GM18907 (cell line): ENCODE data around the gene RASA1.
"Not testable (repeated sequence)": the region's sequence is repeated elsewhere in the genome, so short reads cannot be mapped to it uniquely, and the experiment has no call there.

ENCODE experiments used
- ATAC-seq: cut with Tn5 transposase; IDR thresholded peaks from one replicate; pipeline ENCODE4 v1.9.1; 2021; ENCODE audit warnings: mild to moderate bottlenecking, moderate library complexity; ENCODE audit not compliant: unreplicated experiment

RASA1 gene

DNA sequence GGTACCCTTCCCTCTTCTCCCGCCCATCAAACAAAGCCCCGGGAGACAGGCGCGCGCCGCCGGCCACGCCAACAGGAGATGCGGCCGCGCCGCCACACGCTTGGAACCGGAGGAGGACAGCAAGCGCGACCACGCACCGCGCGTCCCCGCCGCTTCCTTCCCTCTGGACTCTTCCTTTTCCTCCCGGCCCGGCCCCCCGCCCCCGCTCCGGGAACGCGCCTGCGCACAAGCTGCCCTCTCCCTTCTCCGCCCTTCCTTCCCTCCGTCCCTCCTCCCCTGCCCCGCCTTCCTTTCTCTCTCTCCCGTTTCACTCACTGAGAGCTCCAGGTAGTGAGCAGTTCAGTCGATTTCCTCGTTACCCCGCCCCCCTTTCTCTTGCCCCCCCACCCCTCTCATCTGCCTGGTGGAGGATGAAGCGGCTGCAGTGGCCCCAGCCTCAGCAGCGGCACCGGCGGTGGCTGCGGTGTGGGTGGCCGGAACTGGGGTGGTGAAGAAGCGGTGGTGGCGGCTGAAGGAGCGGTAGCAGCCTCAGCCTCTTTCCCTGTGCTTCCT, at the start of gene RASA1:
RASA1 (plus strand) TSS at position 310 of the 552 bp plus-strand sequence. CDS start 569 bp downstream, outside the sequence.
- ATAC-seq = peak; percentile 71

DNA sequence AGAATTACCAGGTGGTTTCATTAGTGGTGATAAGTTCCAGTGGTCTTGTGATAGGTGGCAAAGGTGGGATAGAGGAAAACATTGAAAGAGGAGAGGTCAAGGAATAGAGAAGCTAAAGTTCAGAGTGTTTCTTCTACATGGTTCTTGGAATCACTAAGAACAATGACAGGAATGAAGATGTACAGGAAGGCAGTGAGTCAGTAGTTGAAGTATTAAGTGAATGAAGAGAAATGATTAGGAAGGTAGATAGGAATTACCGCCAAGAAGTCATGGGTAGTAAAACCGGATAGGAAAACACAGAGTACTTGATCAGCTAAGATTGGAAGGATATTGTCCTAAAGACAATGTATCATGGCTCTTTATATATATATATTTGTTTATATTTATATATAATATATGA, 37.9 kb upstream of the RASA1 start:
- ATAC-seq = no peak

DNA sequence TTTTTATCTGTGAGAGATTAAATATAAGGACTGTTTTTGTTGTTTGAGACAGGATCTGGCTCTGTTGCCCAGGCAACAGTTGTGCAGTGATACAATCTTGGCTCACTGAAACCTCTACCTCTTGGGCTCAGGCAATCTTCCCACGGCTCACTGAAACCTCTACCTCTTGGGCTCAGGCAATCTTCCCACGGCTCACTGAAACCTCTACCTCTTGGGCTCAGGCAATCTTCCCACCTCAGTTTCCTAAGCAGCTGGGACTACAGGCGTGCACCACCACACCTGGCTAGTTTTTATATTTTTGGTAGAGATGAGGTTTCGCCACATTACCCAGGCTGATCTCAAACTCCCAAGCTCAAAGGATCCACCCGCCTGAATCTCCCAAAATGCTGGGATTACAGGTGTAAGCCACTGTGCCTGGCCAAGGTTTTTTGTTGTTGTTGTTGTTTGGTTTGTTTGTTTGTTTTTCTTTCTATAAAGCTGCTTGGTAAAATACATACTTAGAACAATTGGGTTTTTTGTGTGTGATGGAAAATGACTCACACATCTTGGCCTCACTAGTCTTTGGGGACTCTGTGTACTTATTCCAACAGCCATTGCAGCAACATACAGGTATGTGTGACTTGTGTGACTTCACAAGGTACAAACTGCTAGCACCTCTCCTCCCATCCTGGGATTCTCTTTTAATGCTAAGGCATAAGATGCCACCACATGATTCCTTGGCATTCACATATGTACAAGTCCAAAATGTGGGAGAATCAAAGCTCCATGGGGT, 36.5 kb upstream of the RASA1 start:
- peak; percentile 97 for ATAC-seq

DNA sequence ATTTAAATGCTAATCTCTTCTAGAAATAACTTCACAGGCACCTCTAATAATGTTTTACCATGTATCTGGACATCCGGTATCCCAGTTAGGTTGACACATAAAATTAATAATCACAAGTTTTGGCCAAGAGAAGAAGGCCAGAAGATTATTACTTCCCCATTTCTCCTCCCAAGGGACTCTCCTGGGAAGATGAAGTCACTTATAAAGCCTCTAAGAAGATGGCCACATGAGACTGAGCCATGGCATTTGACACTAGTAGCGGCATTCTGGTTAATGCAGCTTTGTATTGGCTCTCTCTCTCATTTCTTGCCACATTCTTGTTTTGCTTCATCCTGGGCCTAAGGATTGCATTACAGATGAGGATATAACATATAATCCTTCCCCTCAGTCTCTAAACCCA, 34.5 kb upstream of the RASA1 start:
- ATAC-seq = no peak

DNA sequence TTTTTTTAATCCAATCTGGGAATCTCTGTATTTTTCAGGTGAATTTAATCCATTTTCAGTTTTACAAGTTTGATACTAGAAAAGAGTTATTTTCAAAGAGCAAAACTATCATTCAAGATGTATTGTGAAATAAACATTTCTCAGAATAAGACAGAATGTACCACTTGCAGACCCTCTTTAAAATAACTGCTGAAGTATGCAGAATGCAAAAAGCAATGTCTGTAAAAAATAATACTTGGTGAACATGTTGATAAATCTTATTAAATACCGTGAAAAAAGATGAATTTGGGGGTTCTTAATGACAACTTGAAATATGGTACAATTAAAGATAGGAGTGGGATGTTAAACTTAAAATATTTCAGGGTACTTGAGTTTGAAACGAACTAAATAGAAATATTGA, 26.1 kb upstream of the RASA1 start:
- ATAC-seq = no peak

DNA sequence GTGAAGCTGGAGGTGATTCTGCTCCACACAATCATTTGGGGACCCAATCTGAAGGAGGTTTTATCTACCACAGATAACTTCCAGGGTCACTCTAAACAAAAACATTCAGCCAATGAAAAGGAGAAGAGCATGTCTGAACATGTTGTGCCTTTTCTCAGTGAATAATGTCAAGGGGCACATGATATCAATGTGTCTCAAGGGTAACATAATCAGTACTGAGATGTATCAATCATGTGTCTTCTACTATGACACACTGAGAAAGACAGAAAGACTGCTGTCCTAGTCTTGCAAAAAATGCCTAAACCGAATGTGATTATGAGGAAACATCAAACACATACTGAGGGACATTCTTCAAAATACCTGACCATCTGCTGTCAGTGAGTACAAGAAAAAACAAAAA, 25.4 kb upstream of the RASA1 start:
- ATAC-seq = no peak

DNA sequence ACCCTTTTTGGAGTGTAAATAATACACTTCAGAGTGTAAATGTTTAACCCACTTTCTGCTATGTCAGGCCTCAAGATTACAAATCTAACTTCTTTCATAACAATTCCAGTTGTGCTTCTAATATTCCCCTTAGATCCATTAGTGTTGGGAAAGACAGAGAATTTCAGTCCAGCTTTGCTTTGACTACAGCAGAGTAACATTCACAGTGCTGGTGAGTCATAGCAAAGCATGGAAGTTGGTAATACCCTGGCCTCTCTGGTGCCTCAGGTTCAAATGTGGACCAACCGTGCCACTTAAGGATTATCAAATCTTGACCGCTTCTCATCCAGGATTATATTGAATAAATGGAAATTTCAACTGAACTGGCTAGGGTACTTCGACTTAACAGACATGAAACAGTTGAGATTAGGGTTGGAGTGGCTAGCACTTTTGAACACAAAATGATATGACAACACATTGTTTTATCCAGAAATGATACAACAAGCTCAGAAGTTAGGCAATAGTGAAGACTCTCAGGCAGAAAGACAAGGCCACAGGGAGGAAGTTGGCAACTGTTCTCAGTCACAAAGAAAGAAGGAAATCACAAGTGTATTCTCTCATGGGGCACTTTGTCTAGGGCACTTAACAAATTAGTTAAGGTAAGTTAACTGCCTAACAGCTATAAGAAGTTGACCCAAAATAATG, 24.4 kb upstream of the RASA1 start:
- ATAC-seq = peak; percentile 53

DNA sequence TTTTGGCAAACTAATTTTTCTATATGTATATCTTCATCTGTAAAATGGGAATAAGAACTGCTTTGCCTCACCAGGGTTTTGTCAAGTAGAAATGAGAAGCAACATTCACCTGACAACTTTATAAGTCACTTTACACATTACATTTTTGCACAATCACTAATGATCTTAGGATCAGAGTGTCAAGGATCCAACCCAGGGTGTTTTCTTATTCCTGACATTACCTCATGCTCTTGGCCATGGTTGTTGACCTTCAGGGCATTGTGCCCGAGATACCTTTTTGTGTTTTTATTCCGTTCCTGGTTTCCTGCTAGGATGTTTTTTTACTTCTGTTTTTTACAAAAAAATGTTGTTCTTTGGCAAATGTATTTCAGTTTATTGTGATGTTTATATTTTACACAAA, 22.2 kb upstream of the RASA1 start:
- ATAC-seq = no peak

DNA sequence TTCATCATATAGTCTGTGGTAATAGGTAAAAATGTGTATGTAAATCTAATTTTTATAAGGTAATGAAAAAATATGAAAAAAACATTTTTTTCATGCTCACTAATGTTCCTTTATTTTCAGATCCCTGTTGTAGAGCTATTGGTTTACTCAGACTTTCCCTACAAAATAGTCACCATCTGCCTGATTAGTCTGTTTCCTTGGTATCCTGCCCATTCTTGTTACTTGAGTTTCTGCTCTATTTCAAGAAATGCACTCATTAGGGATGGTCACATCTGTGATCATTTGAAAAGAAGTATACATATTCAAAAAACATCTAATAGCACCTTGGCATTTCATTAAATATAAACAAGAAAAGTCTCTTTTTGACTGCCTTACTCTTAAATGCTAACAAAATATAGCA, 21.6 kb upstream of the RASA1 start:
- ATAC-seq = no peak

DNA sequence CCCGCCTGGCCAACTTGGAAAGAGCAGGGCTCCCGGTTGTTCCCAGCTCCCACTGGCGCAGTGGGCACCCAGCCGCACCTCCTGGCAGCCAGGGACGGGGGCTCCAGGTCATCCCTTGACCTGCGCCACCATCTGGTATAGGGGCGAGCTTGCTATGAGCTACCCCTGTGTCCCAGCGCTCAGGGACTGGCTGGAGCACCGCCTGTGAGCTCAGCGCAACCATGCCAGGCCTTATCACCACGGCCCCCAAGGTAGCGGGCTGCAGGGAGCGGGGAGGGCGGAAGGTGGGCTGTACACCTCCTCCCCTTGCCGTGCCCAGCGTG, 15.4 kb upstream of the RASA1 start:
- ATAC-seq = no peak

DNA sequence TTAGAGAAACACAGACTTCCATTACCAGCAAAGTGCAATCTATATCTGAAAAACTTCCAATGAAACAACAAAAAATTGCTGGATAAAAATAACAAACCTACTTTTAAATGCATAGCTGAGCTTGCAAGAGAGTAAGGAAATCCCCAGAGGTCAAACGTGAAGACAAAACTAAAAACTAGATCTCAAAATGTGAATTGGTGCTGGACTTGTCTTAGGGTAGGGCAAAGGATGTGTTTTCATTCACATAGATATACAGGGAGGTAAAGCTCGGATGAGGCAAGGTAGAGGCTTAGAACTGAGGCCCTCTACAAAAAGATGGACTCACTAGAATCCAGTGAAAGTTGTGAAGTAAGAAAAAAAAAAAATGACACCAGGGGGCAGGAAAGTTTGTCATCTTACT, 13.6 kb upstream of the RASA1 start:
- ATAC-seq = no peak

DNA sequence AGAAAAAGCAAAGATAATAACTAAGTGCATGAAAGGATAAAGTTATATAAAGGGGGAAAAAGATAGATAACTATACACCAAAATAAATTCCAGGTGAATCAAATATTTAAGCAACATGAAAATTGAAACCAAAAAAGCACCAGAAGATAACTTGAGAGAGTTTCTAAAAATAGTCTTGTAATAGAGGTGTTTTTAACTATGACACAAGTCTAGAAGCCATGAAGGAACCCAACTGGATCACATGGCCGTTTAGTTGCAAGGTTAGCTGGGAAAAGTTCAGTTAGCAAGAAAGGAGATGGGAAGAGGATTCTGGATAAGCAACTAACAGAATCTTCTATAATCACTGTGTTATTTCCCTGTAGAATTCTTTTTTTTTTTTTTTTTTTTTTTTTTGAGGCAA, 9.2 kb upstream of the RASA1 start:
- no peak for ATAC-seq

DNA sequence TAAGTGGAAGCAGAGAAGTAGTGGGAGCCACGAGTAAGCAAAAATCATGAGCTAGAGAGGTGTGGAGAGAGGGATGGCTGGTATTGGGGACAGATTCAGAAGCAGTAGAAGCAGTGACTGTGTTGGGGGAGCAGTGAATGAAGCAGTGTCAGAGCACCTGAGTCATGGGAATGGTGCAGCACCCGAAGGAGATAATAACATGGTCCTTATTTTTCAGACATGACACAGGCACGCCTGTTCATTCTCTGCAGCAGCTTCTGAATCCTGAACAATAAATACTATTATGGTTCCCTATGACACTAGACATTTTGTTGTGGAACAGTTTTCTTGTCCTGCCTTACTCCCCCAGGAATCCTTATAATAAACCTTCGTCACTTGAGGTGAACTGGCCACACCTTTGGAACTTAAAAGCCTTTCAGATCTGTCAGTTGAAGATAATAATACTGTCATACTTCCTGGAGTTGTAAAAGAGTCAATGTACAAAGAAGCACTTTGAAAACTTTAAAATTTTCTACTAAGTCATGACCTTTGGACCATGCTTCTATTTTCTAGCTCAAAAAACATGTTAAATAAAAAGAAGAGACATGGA, 7.0 kb upstream of the RASA1 start:
- no peak for ATAC-seq

DNA sequence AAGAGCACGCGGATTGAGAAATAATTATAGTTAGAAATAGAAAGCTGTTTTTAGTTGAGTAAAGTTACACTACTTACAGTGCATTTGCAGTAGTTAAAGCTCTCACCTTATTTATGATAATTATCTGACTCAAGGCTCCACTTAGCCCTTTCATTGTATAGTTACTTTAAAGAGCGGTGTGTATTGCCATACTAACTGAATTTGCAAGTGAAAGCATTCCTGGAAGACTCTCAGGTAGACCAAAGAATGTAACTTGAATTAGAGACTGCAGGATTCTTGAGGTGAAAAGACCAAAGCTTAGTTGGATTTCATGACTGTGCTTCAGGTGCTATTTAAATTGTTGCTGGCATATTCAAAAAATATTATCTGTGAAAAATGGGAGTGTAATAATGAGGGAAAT, 4.2 kb upstream of the RASA1 start:
- no peak for ATAC-seq

DNA sequence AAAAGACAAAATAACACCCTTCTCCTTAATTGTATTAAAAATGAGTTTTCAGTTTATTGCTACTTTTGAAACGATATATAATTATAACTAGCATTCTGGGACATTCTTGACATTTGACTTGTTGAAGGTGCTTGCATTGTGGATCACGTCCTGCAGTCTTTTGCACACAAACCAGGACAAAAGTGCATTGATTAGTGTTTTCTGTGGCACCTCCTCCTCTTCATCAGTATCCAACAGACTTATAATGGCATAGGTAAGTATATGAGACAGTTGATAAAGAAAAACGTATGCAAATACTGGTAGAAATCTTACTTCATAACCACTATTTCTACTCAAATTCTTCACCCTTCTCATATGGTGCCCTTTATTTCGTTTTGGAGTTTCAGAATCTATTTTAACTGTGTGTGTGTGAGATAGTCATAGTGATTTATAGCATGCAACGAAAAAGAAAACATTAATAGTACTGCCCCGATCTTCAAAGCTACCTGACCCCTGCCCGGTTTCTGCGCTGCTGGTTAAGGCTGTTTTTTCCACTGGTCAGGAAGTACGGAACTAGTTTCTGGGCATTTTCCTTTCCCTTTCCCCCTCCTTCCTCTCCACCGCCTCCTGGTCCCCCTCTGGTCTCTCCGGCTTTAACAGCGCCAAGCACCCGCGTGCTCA, 639 bp upstream of the RASA1 start:
- peak; percentile 24 for ATAC-seq

DNA sequence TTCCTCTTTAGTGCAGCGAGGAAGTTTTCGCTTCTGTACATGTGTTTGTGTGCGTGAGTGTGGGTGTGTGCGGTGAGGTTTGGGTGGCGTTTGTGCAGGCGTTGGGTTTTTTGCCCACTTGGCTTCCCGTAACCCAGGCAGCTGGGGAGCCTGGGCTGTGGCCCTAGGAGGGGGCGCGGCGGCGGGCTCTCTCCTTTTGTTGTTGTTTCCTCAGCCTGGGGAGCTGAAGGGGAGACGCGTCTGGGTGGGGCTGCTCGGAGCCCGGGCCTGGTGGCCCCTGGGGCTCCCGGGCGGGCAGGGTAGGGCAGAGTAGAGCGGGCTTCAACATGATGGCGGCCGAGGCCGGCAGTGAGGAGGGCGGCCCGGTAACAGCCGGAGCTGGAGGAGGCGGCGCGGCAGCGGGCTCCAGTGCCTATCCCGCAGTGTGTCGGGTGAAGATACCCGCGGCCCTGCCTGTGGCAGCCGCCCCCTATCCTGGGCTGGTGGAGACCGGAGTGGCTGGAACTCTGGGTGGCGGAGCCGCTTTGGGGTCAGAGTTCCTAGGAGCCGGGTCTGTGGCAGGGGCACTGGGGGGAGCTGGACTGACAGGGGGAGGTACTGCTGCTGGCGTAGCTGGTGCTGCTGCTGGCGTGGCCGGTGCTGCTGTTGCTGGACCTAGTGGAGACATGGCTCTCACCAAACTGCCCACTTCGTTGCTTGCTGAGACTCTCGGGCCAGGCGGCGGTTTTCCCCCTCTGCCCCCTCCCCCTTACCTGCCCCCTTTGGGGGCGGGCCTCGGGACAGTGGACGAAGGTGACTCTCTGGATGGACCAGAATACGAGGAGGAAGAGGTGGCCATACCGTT, 665 bp downstream of the RASA1 start:
- peak; percentile 68 for ATAC-seq

DNA sequence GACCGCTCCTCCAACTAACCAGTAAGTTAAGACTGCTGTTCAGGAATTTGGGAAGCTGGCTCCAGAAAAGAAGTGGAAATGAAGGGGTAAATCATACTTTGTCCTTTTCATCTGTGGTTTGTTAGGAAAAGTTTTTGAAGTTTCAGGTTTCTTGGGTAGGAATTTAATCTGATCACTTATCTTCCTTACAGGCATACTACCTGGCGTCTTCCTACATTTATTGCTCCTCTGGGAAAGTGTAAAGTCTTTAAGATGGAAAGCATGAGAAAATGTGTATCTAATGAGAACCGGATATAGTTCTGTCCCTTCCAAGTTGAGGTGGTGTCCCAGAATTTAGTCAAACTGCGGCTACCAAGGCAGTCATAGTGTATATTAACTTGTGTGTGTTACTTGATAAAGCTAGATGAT, 1.3 kb downstream of the RASA1 start:
- ATAC-seq = no peak

DNA sequence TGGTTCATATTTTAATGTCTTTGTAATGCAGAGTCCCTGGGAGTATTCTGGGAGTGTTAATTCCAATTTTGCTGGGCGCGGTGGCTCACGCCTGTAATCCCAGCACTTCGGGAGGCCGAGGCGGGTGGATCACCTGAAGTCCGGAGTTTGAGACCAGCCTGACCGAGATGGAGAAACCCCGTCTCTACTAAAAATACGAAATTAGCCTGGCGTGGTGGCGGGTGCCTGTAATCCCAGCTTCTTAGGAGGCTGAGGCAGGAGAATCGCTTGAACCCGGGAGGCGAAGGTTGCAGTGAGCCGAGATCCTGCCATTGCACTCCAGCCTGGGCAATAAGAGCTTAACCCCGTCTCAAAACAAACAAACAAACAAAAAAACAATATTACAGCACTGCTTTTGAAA, 3.2 kb downstream of the RASA1 start:
- ATAC-seq = not testable (repeated sequence)

DNA sequence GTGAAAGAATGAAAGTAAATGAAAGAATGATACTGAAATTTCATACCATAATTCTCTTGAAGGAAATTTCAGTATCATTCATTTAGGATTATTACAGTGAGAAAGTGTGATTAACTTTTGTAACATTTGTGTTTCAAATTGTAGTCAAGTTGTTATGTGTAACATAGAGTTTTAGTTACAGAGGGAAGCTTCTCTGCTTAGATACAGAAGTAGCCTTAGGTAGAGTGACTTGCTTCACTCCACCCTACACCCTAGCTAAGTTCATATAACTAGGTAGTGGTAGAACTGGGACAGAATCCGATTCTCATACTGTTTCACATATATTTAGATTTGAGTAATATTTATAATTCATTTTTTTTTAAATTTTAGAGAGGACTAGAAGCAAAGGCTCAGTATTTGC, 9.0 kb downstream of the RASA1 start:
- no peak for ATAC-seq

DNA sequence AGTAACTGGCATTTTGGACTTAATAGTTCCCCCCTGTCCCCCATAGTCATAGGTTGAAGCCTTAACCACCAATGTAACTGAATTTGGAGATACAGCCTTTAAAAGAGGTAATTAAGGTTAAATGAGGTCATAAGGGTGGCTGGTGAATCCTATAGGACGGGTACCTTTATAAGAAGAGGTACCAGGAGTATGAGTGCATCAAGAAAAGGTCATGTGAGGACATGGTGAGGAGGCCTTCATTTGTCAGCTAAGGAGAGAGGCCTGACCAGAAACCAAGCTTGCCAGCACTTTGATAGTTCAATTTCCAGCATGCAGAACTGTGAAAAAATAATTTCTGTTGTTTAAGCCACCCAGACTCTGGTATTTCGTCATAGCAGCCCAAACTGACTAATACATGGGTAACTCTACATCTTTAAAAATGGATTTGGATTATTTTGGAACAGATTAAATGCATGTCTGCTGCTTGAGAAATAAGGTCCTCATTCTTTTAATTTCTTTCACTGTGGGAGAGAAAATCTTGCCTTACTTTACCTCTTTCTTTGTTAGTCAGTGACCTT, 9.7 kb downstream of the RASA1 start:
- no peak for ATAC-seq
